Mammary microvascular endothelial cell (primary cell): ENCODE data around the gene AFTPH. TPM values are rescaled to one million over a fixed set of nuclear protein-coding genes. Genes with fewer than 3 reads are reported as not detected.

Experiments
- total RNA-seq: library from RNA; depleted of rRNA; stranded (reverse); fragments of >200 nt; gene quantifications from 2 replicates; pipeline ENCODE4 v1.2.3, GENCODE V29; 2015

AFTPH gene, protein sequence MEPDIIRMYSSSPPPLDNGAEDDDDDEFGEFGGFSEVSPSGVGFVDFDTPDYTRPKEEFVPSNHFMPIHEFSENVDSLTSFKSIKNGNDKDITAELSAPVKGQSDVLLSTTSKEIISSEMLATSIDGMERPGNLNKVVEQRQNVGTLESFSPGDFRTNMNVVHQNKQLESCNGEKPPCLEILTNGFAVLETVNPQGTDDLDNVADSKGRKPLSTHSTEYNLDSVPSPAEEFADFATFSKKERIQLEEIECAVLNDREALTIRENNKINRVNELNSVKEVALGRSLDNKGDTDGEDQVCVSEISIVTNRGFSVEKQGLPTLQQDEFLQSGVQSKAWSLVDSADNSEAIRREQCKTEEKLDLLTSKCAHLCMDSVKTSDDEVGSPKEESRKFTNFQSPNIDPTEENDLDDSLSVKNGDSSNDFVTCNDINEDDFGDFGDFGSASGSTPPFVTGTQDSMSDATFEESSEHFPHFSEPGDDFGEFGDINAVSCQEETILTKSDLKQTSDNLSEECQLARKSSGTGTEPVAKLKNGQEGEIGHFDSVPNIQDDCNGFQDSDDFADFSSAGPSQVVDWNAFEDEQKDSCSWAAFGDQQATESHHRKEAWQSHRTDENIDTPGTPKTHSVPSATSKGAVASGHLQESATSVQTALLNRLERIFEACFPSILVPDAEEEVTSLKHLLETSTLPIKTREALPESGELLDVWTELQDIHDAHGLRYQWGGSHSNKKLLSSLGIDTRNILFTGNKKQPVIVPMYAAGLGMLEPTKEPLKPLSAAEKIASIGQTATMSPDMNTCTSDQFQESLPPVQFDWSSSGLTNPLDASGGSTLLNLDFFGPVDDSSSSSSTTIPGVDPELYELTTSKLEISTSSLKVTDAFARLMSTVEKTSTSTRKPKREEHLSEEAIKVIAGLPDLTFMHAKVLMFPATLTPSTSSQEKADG
- total RNA-seq = 15.1 and 15.8 TPM in 2 replicates

DNA sequence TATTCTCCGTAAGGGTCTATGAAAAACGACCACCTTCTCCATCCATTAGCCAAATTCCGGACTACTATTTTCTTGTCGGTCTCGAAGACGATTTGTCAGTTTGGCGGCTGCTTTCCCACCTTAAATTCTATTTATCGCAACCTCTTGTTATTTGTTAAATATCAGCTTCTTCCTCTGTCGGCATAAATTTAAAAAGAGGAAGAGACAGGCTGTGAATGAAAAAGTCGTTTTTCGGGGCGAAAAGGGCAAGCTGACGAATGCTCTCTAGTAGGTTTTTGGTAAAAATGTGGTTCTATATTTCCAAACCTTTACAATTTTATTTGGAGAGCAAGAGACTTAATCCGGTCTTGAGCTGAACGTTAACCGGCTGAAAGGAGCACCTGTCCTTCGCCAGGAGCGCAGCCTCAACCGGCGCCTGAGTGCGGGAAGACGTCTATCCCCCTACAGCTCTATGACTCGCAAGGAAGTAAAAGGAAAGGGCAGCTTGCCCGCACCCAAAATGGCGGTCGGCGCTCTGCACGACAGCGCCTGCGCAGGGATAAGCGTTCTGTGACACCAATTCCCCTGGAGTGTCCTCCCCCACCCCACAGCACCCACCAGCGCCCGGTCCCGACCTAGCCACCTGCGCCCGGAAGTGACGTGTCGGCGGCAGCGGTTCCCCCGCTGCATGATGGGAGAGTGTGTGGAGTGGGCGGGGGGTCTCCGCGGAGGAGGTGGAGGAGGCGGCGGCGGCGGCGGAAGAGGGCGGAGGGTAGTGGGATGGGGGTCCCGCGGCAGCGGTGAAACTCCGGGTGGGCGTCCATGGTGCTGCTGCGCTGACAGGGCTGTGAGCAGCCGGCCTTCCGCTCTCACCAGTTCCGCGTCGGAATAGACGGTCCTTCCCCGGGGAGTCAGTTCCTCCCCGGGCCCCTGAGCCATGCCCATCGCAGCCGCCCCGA is at the start of gene AFTPH:
TSS of gene AFTPH (plus strand) at position 663 of the 938 bp plus-strand sequence. CDS start 27,147 bp downstream, outside the sequence.

Other genes starting within 250 kb of the AFTPH start
- 2.0 and 2.1 TPM in 2 replicates for gene LGALSL, start 70.2 kb upstream of the AFTPH start, total RNA-seq
- gene SERTAD2, start 129.6 kb downstream of the AFTPH start, total RNA-seq = 13.3 and 13.5 TPM in 2 replicates